HG03565 (cell line): ENCODE data around the gene WDR20.
"Not testable (repeated sequence)": the region's sequence is repeated elsewhere in the genome, so short reads cannot be mapped to it uniquely, and the experiment has no call there.

Source experiments
- ATAC-seq: cut with Tn5 transposase; IDR thresholded peaks from one replicate; pipeline ENCODE4 v1.9.1; 2021; ENCODE audit warnings: mild to moderate bottlenecking, moderate library complexity; ENCODE audit not compliant: unreplicated experiment

The WDR20 gene

GRCh38 chr14:102164241-102164641 is 24.5 kb downstream of the WDR20 start:
- ATAC-seq: no peak

- no peak for ATAC-seq
These were observed 25.3 kb downstream of the WDR20 start for GRCh38 chr14:102164965-102165364.

- no peak for ATAC-seq
These were observed 30.4 kb downstream of the WDR20 start for GRCh38 chr14:102170061-102170460.

- no peak for ATAC-seq
These were observed 31.7 kb downstream of the WDR20 start for GRCh38 chr14:102171173-102172020.

GRCh38 chr14:102172021-102172272 is 32.2 kb downstream of the WDR20 start:
- ATAC-seq: not testable (repeated sequence)

- ATAC-seq: not testable (repeated sequence)
These were observed 33.0 kb downstream of the WDR20 start for GRCh38 chr14:102172721-102173120.

GRCh38 chr14:102177161-102177560 is 37.5 kb downstream of the WDR20 start:
- no peak for ATAC-seq

- ATAC-seq: no peak
These were observed 39.1 kb downstream of the WDR20 start for GRCh38 chr14:102178806-102179205.

GRCh38 chr14:102180248-102180998 is 40.7 kb downstream of the WDR20 start:
- no peak for ATAC-seq

GRCh38 chr14:102181187-102181586 is 41.5 kb downstream of the WDR20 start:
- no peak for ATAC-seq

GRCh38 chr14:102182190-102182589 is 42.5 kb downstream of the WDR20 start:
- ATAC-seq: no peak

- no peak for ATAC-seq
These were observed 43.4 kb downstream of the WDR20 start for GRCh38 chr14:102182936-102183619.

- no peak for ATAC-seq
These were observed 44.2 kb downstream of the WDR20 start for GRCh38 chr14:102183886-102184285.

- no peak for ATAC-seq
These were observed 44.8 kb downstream of the WDR20 start for GRCh38 chr14:102184316-102185035.

GRCh38 chr14:102185360-102185759 is 45.7 kb downstream of the WDR20 start:
- ATAC-seq: no peak

GRCh38 chr14:102187044-102187443 is 47.3 kb downstream of the WDR20 start:
- no peak for ATAC-seq

GRCh38 chr14:102187568-102188001 is 47.9 kb downstream of the WDR20 start:
- no peak for ATAC-seq

- no peak for ATAC-seq
These were observed 48.5 kb downstream of the WDR20 start for GRCh38 chr14:102188187-102188586.

GRCh38 chr14:102189874-102190273 is 50.2 kb downstream of the WDR20 start:
- no peak for ATAC-seq

- ATAC-seq: no peak
These were observed 53.3 kb downstream of the WDR20 start for GRCh38 chr14:102192840-102193502.

GRCh38 chr14:102194856-102195255 is 55.2 kb downstream of the WDR20 start:
- no peak for ATAC-seq
